ENCODE results near the gene ETFB. TPM values are rescaled to one million over a fixed set of nuclear protein-coding genes. Genes with fewer than 3 reads are reported as not detected.

The ETFB gene
- polyA plus RNA-seq, 1 of the 3 experiments (the other 2 are of a cell fraction) = 169 TPM

DNA sequence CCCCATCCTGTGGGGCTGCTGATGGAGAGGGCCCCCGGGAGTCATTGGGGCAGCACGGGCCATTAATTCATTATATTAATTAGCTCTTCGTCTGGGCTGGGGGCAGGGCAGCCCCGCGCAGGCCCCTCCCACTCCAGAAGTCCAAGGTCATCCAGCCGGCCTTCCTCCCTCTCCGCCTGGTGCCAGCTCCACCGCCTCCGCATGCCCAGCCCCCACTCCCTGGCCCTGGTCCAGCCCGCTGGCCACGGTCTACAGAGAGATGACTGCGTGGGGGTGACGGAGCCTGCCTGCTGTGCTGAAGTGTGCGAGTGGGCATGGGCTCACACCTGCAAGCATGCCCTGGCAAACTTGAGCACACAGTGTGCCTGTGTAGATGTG lies 45.9 kb downstream of the ETFB start:
- H3K4me3 ChIP-seq (ENCODE audit: low read depth in 2 of 2, low read length in 1 of 2) = no peak overlapping the region
- peaks cover 0 to 17% of the 10 kb centered on the region in 2 experiments; a peak in 1 of 4 replicates for H3K4me1 ChIP-seq (ENCODE audit: control insufficient read depth in 1 of 2, insufficient read depth in 2 of 2, low read depth in 1 of 2, low read length in 1 of 2)
- H3K4me2 ChIP-seq = no peak overlapping the region
- peak overlapping the region in 1 of 2 experiments; percentile 53; a peak in 2 of 4 replicates for H3K27ac ChIP-seq (ENCODE audit: low read depth in 2 of 2, low read length in 1 of 2)
- no peaks in the 10 kb centered on the region for H3K27me3 ChIP-seq (ENCODE audit: insufficient read depth)
- TF ChIP-seq CHD2 (IDR thresholded peaks at IDR 0.05; ENCODE audit: low read length, partially characterized antibody) = peak; percentile 91
- TF ChIP-seq GABPA (IDR thresholded peaks at IDR 0.05; ENCODE audit: low read depth) = no peak
- peak in 1 of 2 experiments; percentile 25; a peak in 1 of 4 replicates for TF ChIP-seq EP300 (IDR thresholded peaks at IDR 0.05; ENCODE audit: borderline replicate concordance in 1 of 2, low read depth in 1 of 2, low read length in 1 of 2)
- 0 out of 2 replicates have a peak, but pooled peaks have one; percentile 23 for TF ChIP-seq NFIC (IDR thresholded peaks at IDR 0.05; ENCODE audit: borderline replicate concordance)
- TF ChIP-seq TEAD4 (IDR thresholded peaks at IDR 0.05; ENCODE audit: borderline replicate concordance, insufficient read depth) = no peak
- no peaks in the 10 kb centered on the region for H4K20me1 ChIP-seq (ENCODE audit: insufficient read depth)
- DNase-seq = peak; percentile 87
- 9% methylated on average over 11 of the region's 14 CpGs for WGBS (ENCODE audit: low lambda C conversion rate)
- H3K79me2 ChIP-seq (ENCODE audit: insufficient read depth) = no peaks in the 10 kb centered on the region
- H3K9me3 ChIP-seq = no peaks in the 10 kb centered on the region
- no peaks in the 10 kb centered on the region for H3F3A ChIP-seq (replicated peaks; ENCODE audit: insufficient read depth)
- H3K9me2 ChIP-seq = no peaks in the 10 kb centered on the region
- H2AFZ ChIP-seq (ENCODE audit: low read depth) = no peak overlapping the region
- H3K36me3 ChIP-seq (replicated peaks in 1 of 2; ENCODE audit: control insufficient read depth in 1 of 2, insufficient read depth in 2 of 2, low read length in 1 of 2) = no peaks in the 10 kb centered on the region
- ChIA-PET POLR2A (interaction anchor here (1.5 kb wide), 1 partner anchor 9 kb away, joined by 3 read pairs; the partner anchor contains the start of gene IGLON5), CTCF (interaction anchor here (0.8 to 1.0 kb wide), 2 partner anchors 19 to 457 kb away, joined by 3 read pairs; no protein-coding TSS in a partner anchor)
- no peak overlapping the region for H3K9ac ChIP-seq

DNA sequence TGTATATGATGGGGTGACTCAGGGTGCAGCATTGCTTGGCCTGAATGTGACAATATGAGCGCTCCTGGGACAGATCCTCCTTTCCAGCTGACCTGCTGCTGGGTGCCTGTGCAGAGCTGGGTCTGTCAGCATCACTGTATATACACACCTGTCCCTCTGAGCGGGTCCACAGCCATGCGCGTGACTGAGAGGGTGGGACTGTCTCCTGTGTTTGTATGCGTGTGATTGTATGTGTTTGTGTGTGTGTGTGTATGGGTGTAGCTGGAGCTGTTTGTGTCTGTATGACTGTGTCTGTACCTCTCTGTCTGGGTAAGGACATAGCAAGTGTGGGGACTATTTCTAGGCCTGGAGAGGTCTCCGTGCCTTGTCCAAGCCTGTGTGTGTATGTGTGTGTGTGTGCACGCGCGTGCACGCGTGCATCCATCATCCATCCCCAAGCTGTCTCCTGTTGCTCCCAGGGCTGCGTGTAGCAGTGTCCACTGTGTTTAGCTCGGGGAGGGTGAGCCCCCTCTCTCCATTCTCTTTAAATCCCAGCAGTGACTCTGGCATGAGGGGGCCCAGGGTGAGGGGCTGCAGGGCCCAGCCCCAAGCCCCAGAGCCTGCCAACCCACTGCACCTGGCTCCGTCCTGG lies 46.4 kb downstream of the ETFB start:
- no peaks in the 10 kb centered on the region for H3F3A ChIP-seq (replicated peaks; ENCODE audit: insufficient read depth)
- no peak overlapping the region for H3K4me3 ChIP-seq (ENCODE audit: low read depth in 2 of 2, low read length in 1 of 2)
- DNase-seq = no peak
- CTCF ChIA-PET = interaction anchor here (0.8 to 1.0 kb wide), 2 partner anchors 18 to 457 kb away, joined by 3 read pairs; no protein-coding TSS in a partner anchor
- peak overlapping the region in 1 of 2 experiments; percentile 53; a peak in 2 of 4 replicates for H3K27ac ChIP-seq (ENCODE audit: low read depth in 2 of 2, low read length in 1 of 2)
- no peaks in the 10 kb centered on the region for H3K9me2 ChIP-seq
- H3K27me3 ChIP-seq (ENCODE audit: insufficient read depth) = no peaks in the 10 kb centered on the region
- H3K36me3 ChIP-seq (replicated peaks in 1 of 2; ENCODE audit: control insufficient read depth in 1 of 2, insufficient read depth in 2 of 2, low read length in 1 of 2) = no peaks in the 10 kb centered on the region
- 83% methylated on average over 14 of the region's 14 CpGs for WGBS (ENCODE audit: low lambda C conversion rate)
- no peaks in the 10 kb centered on the region for H4K20me1 ChIP-seq (ENCODE audit: insufficient read depth)
- no peak overlapping the region for H2AFZ ChIP-seq (ENCODE audit: low read depth)
- H3K79me2 ChIP-seq (ENCODE audit: insufficient read depth) = no peaks in the 10 kb centered on the region
- POLR2A ChIA-PET = interaction anchor here (1.5 kb wide), 1 partner anchor 8 kb away, joined by 3 read pairs; the partner anchor contains the start of gene IGLON5
- H3K4me1 ChIP-seq (ENCODE audit: control insufficient read depth in 1 of 2, insufficient read depth in 2 of 2, low read depth in 1 of 2, low read length in 1 of 2) = peaks cover 0 to 17% of the 10 kb centered on the region in 2 experiments; a peak in 1 of 4 replicates
- no peak overlapping the region for H3K4me2 ChIP-seq
- no peaks in the 10 kb centered on the region for H3K9me3 ChIP-seq
- no peak overlapping the region for H3K9ac ChIP-seq
- TF ChIP-seq, protein P1, sequence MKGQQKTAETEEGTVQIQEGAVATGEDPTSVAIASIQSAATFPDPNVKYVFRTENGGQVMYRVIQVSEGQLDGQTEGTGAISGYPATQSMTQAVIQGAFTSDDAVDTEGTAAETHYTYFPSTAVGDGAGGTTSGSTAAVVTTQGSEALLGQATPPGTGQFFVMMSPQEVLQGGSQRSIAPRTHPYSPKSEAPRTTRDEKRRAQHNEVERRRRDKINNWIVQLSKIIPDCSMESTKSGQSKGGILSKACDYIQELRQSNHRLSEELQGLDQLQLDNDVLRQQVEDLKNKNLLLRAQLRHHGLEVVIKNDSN (IDR thresholded peaks at IDR 0.05; ENCODE audit: borderline replicate concordance, low read depth) = no peak
- TF ChIP-seq GABPA (IDR thresholded peaks at IDR 0.05; ENCODE audit: low read depth) (no peak), NFIC (IDR thresholded peaks at IDR 0.05; ENCODE audit: borderline replicate concordance) (no peak), NRF1 (IDR thresholded peaks at IDR 0.05; ENCODE audit: low read depth, low read length) (no peak), ELF1 (IDR thresholded peaks at IDR 0.05) (no peak), MXI1 (IDR thresholded peaks at IDR 0.05; ENCODE audit: low read depth, low read length) (no peak), EZH2phosphoT487 (IDR thresholded peaks at IDR 0.05; ENCODE audit: borderline replicate concordance, low read depth) (no peak), RCOR1 (IDR thresholded peaks at IDR 0.05; ENCODE audit: low read length) (no peak), JUND (IDR thresholded peaks at IDR 0.05) (no peak), RAD21 (IDR thresholded peaks at IDR 0.05; ENCODE audit: low read length) (no peak), MEF2A (IDR thresholded peaks at IDR 0.05; ENCODE audit: borderline replicate concordance, low read depth) (no peak)
- TF ChIP-seq, protein P2, sequence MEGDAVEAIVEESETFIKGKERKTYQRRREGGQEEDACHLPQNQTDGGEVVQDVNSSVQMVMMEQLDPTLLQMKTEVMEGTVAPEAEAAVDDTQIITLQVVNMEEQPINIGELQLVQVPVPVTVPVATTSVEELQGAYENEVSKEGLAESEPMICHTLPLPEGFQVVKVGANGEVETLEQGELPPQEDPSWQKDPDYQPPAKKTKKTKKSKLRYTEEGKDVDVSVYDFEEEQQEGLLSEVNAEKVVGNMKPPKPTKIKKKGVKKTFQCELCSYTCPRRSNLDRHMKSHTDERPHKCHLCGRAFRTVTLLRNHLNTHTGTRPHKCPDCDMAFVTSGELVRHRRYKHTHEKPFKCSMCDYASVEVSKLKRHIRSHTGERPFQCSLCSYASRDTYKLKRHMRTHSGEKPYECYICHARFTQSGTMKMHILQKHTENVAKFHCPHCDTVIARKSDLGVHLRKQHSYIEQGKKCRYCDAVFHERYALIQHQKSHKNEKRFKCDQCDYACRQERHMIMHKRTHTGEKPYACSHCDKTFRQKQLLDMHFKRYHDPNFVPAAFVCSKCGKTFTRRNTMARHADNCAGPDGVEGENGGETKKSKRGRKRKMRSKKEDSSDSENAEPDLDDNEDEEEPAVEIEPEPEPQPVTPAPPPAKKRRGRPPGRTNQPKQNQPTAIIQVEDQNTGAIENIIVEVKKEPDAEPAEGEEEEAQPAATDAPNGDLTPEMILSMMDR (IDR thresholded peaks at IDR 0.05) = no peak
- TF ChIP-seq, protein P3, sequence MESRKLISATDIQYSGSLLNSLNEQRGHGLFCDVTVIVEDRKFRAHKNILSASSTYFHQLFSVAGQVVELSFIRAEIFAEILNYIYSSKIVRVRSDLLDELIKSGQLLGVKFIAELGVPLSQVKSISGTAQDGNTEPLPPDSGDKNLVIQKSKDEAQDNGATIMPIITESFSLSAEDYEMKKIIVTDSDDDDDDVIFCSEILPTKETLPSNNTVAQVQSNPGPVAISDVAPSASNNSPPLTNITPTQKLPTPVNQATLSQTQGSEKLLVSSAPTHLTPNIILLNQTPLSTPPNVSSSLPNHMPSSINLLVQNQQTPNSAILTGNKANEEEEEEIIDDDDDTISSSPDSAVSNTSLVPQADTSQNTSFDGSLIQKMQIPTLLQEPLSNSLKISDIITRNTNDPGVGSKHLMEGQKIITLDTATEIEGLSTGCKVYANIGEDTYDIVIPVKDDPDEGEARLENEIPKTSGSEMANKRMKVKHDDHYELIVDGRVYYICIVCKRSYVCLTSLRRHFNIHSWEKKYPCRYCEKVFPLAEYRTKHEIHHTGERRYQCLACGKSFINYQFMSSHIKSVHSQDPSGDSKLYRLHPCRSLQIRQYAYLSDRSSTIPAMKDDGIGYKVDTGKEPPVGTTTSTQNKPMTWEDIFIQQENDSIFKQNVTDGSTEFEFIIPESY (IDR thresholded peaks at IDR 0.05; ENCODE audit: borderline replicate concordance, low read depth) = no peak
- TF ChIP-seq, protein P4, sequence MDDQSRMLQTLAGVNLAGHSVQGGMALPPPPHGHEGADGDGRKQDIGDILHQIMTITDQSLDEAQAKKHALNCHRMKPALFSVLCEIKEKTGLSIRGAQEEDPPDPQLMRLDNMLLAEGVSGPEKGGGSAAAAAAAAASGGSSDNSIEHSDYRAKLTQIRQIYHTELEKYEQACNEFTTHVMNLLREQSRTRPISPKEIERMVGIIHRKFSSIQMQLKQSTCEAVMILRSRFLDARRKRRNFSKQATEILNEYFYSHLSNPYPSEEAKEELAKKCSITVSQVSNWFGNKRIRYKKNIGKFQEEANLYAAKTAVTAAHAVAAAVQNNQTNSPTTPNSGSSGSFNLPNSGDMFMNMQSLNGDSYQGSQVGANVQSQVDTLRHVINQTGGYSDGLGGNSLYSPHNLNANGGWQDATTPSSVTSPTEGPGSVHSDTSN (IDR thresholded peaks at IDR 0.05) = no peak
